AG20443 (cell line): ENCODE results near the gene DPYSL3.
"Not testable (repeated sequence)": the region's sequence is repeated elsewhere in the genome, so short reads cannot be mapped to it uniquely, and the experiment has no call there.

ENCODE experiments used
- DNase-seq: peaks from one replicate; pipeline ENCODE4 v3.0.0; 2012; ENCODE audit warnings: low spot score, mixed read lengths

Gene DPYSL3

DNA sequence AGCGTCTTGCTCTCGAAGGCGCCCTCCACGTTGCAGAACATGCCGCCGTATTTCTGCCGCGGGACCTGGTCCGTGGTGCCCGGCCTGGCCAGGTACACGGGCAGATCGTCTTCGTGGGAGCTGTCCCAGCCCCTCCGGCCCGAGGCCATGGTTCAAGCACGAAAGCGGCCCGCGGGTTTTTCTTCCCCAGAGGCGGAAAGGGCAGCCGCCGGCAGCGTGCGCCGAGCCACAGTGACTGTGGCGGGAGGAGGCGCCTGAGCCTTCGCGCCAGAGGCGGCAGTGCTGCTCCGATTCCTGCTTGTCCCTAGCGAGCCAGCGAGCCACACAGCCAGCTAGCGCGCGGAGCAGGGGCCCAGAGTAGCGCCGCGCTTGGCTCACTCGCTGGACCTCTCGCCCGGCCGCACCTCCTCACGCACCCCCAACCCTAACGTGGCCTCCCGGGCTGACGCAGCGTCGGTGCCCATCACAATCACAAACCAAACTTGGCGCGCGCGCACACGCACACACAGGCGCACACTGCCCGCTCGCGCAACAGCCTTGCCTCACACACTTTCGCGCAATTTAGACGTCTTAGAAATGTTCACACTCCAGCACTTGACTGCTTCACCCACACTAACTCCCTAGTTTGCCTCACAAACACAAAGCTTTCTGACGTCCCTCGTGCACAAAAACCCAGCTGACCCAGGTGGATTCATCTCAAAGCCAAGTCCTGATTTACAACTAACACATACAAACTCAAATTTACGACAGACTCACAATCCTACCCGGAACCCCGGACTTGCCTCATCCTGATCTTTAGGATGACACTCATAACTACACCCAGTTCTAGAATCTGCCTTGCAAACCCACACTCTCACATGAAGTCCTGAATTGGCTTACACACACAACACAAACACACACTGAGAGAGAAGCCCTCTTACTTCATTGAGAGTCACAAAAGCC lies at the start of gene DPYSL3:
TSS of gene DPYSL3 (minus strand) at position 359 of the 942 bp plus-strand sequence. CDS start at position 149, 210 bp downstream.
- DNase-seq, result peak; percentile 83

DNA sequence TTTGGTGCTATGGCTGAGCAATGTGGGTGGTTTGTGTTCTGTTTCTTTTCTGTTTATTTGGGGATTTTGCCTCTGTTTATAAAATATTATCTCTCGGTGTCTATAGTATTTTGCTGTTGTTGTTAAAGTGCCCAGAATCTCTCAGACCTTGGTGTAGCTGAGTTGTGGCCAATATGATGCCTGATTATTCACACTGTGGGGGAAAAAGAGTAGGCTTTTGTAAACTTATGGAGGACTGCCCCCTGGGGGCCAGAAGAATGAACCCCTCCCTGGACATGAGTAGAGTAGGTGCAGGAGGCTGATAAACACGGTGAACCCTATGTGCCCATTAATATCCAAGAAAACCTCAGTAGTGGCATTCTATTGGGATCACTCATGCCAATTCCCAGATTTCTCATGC lies 49.0 kb upstream of the DPYSL3 start:
- DNase-seq, result peak; percentile 70

DNA sequence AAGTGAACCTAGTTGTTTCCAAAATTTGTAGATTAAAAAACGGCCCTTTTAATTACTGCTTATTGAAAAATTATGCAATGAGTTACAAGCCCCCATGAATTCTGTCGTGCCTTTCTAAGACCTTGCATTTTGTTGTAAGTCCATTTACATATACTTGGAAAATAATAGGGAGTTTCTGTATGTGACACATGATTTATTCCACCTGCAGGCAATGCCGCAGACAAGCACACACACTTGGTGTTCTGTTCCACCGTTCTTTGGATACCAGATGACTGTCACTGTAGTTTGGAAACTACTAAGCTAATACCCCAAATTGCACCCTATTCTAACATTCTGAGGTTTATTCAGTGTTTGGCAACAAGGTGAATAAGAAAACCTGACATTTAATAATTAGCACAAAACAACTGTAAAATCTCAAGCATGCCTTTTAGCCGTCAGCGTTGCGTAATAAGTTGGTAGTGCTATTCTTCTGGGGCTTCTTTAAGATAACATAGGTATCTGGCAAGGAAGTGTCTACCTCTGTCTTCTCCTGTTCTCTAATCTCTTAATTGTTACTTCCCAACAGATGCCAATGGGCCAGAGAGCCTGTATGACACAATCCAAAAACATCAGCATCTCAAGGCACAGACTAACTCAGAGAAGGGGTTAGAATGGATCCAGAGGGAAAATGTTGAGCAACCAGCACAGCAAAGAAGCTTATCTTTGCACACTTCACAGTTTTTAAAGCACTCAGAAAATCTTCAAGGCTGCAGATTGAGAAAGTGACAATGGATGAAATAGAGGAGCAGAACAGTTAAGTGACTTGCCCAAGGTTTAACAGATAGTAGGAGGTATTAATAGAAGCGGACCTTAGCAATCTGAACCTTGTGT lies 48.2 kb upstream of the DPYSL3 start:
- no peak for DNase-seq

DNA sequence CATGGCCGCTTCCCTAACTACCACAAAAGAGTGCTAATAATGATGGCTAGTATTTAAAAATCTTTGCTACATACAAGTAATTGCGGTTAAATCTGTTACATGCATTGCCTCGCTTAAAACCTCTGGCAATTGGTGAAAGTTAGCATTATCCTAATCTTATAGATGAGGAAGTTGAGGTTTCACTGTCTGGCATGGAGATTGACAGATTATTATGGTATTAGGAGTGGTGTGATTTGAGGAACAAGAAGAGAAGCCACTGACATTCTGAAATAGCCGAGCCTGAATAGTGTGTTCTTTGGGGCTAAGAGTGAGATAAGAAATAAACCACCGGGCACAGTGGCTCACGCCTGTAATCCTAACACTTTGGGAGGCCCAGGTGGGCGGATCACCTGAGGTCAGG lies 45.3 kb upstream of the DPYSL3 start:
- no peak for DNase-seq

DNA sequence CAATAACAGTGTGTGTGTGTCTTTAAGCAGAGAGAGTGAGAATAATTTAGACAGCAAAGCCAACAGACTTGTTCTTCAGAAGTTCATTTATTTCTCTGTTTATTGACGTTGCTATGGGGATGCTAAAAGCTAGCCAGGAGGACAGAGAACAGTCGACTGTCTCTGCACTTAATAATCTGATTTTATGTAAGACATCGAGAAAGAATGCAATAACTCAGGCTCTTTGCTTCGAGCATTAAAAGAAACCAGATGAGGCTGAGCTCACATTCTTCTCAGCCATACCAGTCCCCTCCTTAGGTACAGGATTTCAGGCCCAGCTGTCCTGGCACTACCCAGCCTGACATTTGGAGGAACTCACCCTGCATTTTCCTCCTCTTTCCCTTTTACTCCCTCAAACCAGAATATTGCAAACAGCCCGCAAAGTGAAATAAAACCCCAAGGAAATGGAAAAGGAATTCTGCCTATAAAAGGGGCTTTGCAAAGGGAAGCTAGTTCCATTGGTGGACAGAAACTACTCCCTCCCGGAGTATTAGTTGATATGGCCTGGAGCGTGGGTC lies 44.5 kb upstream of the DPYSL3 start:
- DNase-seq, result peak; percentile 82

DNA sequence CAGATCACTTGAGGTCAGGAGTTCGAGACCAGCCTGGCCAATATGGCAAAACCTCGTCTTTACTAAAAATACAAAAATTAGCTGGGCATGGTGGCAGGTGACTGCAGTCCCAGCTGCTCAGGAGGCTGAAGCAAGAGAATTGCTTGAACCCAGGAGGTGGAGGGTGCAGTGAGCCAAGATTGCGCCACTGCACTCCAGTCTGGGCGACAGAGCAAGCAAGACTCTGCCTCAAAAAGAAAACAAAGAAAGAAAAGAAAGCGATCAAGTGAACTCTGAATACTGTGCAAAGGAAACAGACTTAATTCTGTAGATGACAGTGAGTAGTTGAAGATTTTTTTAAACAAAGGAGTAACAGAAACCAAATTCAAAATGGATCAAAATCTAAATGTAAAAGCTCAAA lies 43.9 kb upstream of the DPYSL3 start:
- DNase-seq, result not testable (repeated sequence)

DNA sequence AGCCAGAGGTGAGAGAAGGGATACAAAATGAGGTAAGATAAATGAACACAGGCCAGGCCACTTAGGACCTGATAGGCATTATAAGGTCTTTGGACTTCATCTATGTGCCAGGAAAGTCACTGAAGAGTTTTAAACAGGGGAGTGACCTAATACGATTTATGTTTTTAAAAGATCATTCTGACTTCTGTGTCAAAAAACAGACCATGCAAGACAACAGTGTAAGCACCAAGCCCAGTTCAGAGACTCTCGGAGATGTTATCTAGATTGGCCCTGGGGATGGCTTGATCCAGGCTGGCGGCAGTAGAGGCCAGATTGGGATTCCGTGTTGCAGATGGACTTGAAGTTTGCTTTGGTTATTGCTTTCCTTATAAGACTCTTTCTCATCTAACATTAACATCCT lies 43.0 kb upstream of the DPYSL3 start:
- no peak for DNase-seq

DNA sequence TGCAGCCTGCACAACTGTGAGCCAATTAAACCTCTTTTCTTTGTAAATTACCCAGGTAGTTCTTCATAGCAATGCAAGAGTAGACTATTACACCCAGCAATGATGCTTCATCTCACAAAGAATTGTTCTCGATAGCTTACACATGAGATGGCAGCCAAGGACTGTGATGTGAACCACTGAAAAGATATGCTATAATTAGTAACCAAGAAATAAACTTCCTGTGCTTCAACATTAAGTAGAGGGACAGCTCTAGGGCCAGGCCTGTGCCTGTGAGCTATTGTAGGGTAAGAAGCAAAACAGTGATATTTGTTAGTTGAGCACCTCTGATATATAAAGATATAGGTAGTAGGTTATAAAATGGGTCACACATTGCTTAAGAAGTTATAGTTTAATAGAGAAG lies 41.8 kb upstream of the DPYSL3 start:
- no peak for DNase-seq

DNA sequence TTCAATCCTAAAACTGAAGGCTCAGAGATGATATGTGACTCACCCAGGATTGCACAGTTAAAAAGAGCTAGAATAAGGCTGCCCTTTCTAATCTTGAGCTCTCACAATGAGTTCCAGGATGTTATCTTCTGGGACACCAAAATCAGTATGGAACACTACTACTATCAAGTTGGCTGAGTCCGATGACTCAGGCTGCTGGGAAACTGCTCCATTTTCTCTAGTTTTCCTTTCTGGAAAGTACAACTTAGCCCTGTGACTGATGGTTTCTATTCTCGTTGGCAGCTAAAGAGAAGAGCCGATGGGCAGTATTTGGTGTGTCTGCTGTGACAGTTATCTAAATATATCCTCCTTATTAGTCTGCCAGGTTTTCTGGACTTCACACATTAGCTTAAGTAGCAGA lies 37.9 kb upstream of the DPYSL3 start:
- DNase-seq, result peak; percentile 24

DNA sequence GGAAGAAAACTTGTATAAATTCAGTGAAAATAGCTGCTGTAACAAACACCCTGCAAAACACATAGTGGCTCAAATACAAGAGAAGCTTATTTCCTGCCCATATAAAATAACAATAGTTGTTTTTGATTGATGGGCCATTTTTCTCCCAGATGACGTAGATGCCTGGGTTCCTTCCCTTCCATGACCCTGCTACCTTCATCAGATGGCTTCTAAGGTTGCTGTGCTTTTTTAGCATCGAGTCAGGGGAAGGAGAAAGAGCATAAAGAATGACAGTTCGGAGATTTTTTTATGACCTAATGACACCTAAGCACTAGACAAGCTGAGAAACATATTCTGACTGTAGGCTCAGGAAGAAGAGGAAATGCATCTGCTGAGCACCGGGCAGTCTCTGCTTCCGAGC lies 34.7 kb upstream of the DPYSL3 start:
- no peak for DNase-seq

DNA sequence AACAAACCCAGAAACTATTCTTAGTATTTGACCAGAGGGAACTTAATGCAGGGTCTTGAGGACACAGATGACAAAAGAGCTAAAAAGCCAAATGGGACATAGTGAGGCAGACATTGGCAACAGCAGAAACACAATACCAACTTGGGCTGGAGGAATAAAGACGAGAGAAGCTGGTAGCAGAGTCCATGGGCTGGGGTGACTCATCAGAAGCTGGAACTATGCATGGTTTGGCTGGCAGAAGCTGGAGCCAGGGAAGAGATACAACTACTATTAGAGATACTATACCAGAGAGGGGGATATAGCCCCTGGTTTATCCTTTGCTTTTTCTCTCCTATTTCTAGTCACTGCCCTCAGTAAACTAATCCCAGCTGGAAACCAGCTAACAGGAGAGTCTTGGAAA lies 29.2 kb upstream of the DPYSL3 start:
- DNase-seq, result peak; percentile 69

DNA sequence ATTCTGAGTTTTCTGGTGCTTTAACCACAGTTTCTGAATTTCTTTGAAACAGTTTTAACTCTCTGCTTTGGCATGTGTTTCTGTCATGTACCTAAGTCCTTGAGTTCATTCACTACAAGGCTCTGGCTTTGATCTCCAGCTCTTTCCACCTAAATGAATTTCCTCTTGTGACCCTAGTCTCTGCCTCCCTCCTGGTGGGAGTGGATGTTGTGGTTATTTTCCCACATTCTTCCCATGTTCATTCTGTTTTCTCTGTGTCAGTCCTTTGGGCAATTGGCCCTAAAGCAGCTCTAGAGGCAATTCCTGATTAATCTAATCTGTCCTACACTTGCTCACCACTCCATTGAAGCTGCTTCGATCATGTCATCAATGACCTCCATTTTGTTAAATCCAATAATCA lies 28.4 kb upstream of the DPYSL3 start:
- peak; percentile 9 for DNase-seq

DNA sequence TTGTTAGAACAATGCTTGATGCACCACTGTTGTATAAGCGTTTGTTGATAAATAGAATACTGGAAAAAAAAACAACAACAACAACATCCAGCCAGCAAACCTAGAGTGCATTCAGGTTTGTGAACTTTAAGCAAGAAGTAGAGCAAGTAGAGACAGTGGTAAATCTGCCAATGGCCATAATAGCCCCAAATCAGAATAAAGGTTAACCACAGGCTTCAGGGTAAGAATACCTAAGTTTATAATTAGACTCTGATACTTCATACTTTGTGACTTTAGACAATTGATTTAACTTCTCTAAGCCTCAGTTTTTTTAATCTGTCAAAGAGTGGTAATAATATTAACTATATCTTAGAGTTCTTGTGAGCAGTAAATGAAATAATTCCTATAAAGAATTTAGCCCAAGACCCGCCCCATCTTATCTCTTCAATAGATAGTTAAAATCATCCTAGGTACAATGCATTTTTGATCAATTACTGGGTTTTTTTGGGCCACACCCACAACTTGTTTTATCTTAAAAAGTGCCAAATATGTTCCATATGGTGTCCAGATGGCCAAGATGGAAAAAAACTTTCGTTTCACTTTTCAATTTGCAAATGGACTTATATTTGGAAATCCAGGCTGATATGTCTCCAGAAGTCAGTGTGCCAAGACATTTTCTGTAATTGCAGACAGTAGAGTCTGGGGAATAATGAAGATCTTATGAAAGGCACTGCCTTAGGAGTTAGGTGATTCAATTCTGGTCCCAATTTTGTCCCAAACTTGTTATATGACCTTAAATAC lies 24.5 kb upstream of the DPYSL3 start:
- peak; percentile 12 for DNase-seq

DNA sequence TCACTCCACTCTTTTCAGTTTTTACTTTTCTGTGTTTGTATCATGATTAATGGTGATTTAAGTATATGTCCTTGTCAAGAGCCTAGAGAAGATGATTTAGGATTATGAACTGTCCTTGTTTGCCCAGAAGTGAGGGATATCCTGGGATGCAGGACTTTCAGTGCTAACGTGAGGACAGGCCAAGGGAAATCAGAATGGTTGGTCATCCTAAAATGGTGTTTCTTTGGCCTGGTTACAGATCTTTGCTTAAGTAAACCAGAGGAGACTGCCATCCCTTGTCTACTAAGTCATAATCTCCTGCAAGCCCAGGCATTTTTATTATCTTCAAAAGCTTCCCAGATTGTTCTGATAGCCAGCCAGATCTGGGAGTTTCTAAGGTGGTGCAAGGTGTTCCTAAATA lies 22.3 kb upstream of the DPYSL3 start:
- DNase-seq, result no peak

DNA sequence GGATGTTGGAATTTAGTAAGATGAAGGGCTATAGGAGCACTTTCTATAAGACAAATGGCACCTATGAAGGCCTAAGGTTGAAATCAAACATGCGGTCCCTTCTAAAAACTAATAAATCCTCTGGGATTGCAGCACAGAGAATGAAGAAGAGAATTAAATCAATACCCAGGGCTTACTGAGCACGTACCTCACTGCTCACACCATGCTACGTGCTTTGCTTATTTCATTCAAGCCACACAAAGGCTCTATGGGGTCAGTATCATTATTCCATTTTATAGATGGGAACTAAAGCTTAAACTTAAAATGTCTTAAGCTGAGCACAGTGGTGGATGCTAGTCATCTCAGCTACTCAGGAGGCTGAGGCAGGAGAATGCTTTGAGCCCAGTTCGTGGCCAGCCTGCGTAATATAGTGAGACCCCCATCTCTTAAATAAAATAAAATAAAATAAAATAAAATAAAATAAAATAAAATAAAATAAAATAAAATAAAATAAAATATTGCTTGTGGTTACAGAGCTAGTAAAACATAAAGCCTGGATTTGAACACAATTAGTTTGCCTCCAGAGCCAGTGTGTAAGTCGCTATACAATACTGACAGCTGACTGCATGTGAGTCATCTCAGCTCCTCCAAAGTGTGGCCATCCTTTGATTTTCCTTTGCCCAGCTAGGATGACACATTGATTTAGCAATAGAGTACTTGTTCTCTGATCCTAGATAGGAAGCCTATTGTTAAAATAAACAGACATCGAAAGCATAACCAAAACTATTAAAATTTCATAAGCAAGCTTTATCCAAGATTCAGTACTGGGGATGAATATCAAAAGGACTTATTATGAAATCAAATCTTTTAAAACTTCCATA lies 20.9 kb upstream of the DPYSL3 start:
- peak; percentile 81 for DNase-seq

DNA sequence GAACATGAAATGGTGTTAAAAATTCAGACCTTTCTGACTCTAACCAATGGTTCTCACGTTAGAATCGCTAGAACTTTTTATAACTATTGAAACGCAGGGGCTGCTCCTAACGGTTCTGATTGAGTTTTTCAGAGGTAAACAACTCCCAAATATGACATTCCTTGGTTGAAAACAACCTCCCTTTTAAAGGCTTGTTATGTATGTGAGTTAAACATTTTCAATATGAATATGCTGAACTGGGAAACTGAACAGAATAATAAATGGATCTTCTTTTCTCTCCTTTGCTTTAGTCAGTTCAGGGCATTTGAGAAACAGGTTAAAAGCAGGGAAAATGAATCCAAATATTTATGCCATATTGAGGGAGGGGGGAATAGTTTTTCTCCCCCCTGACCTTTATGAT lies 13.2 kb upstream of the DPYSL3 start:
- no peak for DNase-seq

DNA sequence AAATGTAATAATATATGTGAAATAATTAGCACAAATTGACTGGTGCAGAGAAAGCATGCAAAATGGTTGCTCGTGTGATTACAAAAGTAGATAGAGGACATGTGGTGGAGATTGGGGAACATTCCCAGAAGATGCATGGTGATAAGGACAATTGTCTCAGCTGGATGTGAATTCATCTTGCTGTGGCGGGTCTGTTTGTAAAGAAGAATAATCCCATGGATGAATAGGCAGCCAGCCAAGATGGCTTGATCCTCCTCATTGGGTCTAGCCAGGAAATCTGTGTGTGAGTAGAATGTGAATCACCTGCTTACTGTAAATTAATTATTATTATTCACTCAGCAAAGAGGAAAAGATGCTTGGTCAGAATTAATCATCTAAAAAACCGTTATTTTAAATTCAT lies 12.6 kb upstream of the DPYSL3 start:
- DNase-seq, result no peak

DNA sequence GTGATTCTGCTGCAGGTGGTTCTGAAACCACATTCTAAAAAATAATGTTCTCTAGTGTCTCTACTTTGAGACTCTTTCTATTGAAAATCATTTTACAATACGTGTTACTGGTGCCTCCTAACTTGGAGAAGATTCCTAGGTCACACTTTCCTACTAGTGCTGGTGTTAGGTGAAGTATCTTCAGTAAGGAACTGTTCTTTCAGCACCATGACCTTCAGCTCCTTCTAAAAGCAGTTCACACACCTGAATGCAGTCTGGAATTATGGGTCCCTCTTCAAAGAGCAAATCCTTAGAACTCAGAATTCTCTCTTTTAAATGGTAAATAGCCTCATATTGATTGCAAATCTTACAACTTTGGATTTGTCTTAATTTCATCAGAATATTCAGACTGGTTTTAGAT lies 10.6 kb upstream of the DPYSL3 start:
- DNase-seq, result no peak

DNA sequence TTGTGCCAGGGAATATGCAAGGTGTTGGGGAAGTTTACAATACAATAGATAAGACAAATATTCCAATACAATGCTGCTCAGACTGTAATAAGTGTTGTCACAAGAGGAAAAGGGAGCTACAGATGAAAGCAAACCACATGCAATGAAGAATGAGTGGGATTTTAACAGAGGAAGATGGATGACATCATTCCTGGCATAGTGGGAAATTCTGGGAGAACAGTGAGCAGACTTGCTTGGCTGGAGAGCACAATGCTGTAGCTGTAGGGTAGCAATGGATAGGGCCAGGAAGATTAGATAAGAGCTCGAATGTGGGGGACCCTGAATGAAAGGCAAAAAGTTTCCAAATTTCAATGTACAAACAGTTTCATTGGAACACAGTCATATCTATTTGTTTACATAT lies 9.5 kb upstream of the DPYSL3 start:
- no peak for DNase-seq

DNA sequence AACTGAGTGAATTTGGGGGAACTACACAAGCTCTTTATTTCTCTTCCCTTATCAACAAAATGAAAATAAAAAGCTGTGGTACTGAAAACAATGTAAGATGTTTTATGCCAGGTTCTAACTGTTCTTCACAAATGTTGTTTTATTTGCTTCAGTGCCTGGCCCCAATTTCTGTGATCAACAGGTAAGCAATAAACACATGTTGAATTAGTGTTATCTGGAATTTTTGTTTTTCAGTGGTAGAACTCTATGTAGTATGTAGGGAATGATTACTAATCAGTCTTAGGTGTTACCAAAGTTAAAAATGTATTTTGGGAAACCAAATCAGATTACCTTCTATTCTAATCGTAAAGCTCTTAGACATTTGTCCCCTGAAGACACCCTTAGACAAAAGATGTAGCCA lies 7.5 kb upstream of the DPYSL3 start:
- DNase-seq, result no peak

DNA sequence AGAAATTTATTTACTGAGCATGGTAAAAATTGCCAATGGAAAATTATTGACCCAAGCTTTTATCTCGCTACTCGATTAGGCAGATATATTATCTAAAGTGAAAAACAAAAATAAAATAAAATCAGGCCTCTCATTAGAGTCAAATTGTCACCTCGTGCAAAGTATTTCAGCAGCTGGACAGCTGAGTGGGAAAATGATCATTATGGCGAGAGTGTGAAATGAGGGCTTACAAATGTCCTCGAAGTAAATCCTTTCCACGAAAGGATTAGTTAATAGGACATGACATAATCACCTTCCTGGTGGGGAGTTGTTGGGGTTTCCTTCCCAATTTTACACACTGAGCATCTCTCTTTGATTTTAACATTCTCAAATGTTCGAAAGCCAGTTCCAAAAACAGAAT lies 5.4 kb upstream of the DPYSL3 start:
- no peak for DNase-seq
